Skin of body (tissue), 2 donors: ENCODE results near the gene TFF1. TPM values are rescaled to one million over a fixed set of nuclear protein-coding genes. Genes with fewer than 3 reads are reported as not detected.
"Not testable (repeated sequence)": the region's sequence is repeated elsewhere in the genome, so short reads cannot be mapped to it uniquely, and the experiment has no call there.

Source experiments
- DNase-seq: peaks from one replicate; lab custom pipeline; 2025; lab: John Stamatoyannopoulos, UW
- total RNA-seq: library from RNA; depleted of rRNA; stranded (reverse); fragments of >200 nt; gene quantifications from one replicate; pipeline ENCODE4 v1.2.3, GENCODE V29; 2014

Gene TFF1
- total RNA-seq, result not detected

- no peak for DNase-seq
Measured at GRCh38 chr21:42366292-42367010, at the start of gene TFF1. TFF1 (minus strand) TSS chr21:42366535; CDS start chr21:42366495, 40 bp downstream.

DNA sequence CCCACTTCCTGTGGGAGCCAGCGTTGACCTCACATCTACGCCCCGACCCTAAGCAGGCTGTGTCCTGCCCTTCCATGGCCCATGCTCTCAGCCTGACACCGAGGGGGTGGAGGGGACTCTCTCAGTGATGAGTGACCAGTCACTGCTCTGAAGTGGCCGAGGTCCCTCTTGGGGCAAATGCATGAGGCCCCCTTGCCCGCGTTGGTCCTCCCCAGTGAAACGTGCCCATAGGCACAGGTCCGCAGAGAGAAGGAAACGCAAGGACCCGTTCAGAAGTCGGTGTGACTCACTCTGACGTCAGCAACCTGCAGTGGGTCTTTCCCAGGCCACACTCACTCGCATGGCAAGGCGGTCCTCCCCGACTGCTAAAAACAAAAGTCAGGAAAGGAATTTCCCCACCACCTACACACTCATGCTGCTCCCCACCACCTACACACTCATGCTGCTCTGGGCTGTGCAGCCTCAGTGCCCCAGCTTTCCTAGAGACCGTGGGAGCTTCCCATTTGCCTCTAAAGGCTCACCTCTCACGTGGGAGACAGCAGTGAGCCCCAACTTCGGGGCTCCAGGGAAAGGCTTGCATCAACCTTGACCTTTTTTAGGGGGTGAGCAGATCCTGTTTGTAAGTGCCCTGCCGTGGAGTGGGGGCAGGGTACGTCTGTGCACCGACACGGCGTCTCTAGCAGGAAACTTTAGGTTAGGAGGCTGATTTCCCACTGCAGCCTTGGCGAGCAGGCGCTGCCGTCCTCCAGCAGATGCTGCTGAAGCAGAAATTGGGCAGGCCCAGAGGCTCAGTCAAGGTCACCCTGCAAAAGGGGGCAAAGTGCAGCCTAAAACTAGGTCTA, 48.8 kb upstream of the TFF1 start:
- no peak for DNase-seq

DNA sequence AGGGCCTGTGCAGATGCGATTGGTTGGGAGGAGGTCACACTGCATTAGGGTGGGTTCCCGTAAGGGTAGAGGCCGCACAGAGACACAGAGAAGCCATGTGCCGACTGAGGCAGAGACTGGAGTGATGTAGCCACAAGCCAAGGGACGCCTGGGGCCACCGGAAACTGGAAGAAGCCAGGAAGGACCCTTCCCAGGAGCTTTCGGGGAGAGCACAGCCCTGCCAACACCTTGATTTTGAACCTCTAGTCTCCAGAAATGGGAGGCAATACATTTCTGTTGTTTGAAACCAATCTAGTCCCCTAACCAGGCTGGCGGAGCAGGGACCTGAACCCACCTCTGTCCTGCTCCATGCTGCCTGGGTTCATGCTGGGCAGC, 48.2 kb upstream of the TFF1 start:
- no peak for DNase-seq

DNA sequence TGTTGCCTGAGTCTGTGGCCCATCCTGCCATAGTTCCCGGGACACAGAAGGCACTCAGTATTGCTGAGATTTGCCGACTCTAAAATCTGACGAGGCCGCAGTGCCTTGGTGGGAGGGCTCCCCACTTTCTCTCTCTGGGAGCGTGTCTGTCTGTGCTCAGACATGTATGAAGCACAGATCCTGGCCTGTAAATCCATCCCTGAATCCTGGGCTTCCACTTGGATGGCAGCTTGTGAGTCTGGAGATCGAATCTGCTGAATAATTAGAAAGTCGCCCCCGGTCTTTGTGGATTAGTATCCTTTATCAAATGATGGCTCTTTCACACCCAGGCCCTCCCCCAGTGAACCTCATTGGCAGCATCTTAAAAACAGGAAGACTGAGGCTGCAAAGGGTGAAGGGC, 47.7 kb upstream of the TFF1 start:
- no peak for DNase-seq

DNA sequence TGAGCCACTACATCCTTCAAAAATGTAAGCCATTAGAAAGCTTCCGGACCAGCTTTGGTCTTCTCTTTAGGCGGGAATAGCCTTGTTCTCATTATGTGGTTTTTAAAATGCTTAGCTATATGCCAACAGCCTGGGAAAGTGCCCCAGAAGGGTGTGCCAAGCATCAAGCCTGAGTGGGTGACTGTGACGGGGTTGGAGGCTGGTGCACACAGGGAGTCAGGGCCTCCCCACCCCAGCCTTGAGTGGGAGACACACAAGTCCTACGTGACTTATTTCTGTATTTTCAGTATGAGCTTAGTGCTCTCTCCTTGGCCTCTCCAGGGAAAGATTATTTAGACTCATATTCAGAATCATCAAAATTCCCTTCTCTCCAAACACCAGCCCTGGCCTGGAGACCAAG, 47.2 kb upstream of the TFF1 start:
- DNase-seq, result no peak

GRCh38 chr21:42413093-42413492, 46.8 kb upstream of the TFF1 start:
- DNase-seq, result no peak

DNA sequence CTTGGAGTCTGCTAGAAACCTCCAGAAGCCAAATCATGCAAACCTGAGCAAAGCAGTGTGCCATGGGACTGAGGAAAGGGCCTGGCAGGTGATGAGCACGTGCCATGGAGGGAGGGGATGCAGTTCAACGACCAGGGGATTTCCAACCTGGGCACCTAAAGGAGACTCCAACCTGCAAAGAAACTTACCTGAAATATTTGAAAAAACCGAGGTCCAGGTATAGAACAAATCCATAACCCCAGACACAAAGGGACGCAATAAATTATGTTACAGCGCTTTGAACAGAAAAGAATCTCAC, 46.2 kb upstream of the TFF1 start:
- DNase-seq, result no peak

GRCh38 chr21:42411891-42412635, 45.7 kb upstream of the TFF1 start:
- DNase-seq, result no peak

- no peak for DNase-seq
Measured at GRCh38 chr21:42411197-42411869, 45.0 kb upstream of the TFF1 start.

DNA sequence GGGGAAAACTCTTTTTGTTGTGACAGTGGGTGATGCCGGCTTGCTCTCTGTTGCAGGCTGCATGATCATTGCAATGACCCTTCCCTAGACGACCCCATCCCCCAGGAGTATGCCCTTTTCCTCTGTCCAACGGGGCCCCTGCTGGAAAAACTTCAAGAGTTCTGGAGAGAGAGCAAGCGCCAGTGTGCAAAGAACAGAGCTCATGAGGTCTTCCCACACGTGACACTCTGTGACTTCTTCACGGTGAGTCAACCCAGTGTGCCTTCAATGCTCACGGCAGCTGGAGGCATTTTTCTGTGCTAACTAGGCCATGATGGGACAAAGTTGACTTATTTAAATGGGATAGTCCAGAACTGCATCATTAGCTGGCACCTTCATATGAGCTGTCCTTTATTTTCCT, 43.0 kb upstream of the TFF1 start:
- DNase-seq, result no peak

DNA sequence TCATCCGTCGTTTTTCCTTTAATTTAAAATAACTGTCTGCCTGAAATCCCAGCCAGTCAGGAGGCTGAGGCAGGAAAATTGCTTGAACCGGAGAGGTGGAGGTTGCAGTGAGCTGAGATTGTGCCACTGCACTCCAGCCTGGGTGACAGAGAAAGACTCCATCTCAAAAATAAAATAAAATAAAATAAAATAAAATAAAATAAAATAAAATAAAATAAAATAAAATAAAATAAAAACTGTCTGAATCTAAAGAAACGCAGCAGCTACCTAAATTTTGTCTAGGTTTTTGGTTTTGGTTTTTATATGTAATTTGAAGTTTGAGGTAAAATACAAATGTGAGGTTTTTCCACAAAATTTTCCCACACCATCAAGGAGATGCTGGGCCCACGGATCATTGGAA, 42.4 kb upstream of the TFF1 start:
- DNase-seq, result not testable (repeated sequence)

DNA sequence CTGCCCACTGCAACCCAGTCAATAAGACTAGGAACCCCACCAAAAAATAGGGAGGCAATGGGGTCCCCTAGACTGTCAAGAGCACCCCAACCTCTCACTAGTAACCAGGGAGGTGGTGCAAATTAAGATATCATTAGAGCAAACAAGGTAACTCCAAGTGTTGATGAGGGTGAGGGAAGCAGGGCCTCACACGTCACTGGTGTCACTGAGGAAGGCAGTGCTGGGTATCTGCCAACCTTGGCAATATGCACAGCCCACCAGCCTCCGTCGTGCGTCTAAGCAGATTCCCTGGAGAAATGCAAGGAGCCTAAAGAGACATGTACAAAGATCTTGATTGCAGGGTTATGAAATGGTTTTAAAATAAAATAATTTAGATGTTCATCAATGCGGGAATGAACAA, 41.1 kb upstream of the TFF1 start:
- no peak for DNase-seq

DNA sequence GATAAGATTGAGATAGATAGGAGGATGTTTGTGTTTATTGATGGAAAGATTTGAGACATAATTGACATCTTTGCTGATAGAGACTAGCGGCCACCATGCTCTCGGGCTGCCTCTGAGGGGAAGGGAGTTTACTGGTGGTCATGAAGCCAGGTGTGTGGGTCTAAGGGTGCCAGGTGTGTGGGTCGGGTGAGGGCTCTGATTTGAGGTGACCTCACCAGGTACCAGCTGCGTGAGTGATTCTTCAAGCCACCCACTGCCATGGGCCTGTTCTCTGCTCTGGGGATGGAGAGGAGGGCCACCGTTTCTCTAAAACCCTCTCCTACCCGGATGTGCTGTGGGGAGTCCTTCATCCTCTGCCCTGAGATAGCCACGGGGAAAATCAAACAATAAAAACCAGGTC, 40.5 kb upstream of the TFF1 start:
- no peak for DNase-seq

- no peak for DNase-seq
Measured at GRCh38 chr21:42406201-42406621, 39.9 kb upstream of the TFF1 start.

GRCh38 chr21:42405064-42406013, 39.0 kb upstream of the TFF1 start:
- DNase-seq, result no peak

DNA sequence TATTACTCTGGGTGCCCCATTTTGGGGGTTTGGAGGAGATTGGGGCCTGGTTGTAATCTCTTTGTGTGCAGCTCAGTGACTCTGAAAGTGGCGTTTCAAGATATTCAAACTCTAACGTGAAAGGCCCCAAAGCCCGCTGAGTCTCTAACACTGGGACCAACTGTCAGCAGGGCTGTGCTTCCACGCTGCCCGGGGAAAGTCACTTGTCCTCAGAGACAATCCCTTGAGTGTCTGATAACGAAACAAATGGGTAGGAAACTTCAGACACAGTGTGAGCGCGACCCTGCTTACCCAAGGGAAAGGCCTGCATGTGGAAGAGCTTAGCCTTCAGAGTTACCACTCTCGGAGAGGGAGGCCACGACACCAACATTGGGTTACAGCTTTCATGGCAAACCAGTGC, 38.2 kb upstream of the TFF1 start:
- no peak for DNase-seq

DNA sequence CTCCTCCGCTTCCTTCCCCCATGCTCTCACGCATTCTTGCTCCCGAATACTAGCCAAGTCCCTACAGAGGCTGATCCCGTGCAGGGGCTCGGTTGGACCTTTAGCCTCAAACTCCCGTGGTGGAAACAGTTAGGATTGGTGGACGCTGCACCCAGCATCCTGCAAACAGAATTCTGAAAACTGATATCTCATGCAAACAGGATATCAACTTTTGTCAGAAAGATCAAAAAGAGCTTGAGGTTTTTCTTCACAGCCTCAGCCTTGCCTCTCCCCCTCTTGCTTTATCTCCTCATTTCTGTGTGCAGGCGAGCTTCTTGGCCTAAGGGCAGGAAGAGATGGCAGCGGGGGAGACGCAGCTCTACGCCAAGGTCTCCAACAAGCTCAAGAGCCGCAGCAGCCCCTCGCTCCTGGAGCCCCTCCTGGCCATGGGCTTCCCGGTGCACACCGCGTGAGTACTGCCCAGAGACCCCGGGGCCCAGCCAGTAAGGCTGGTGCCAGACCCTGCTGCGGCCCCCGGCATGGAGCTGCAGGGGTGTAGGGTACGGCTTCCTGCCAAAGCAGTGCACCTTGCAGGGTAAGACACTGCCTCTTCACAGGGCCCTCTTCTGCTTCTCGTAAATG, 37.4 kb upstream of the TFF1 start, which contains the start of gene UBASH3A:
UBASH3A (plus strand) TSS at position 292 of the 621 bp plus-strand sequence; CDS start at position 336, 44 bp downstream.
- DNase-seq, result no peak

DNA sequence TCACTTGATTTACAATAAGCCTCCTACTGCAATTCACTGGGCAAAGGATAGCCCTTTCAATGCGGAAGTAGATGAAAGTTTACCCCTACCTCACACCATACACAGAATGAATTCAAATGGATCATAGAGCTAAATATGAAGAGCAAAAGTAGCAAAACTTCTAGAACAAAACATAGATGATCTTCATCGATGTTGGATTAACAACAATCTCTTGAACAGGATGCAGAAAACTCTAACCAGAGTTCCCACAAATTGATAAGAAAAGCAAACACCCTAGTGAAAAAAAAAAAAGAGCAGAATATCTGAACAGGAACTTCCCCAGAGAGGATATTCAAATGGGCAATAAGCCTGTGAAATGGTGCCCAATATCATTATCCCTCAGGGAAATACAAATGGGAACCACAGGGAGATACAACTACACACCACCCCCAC, 35.5 kb upstream of the TFF1 start:
- no peak for DNase-seq

DNA sequence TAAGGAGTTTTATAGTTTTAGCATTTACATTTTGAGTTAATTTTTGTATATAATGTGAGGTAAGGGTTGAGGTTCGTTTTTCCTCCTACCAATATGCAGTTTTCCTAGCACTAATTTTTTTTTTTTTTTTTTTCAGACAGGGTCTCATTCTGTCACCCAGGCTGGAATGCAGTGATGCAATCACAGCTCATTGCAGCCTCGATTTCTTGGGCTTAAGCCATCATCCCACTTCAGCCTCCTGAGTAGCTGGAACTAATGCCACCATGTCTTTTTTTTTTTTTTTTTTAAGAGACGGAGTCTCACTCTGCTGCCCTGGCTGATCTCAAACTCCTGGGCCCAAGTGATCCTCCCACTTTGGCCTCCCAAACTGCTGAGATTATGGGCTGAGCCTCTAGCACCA, 34.8 kb upstream of the TFF1 start:
- no peak for DNase-seq

- no peak for DNase-seq
Measured at GRCh38 chr21:42400525-42400924, 34.2 kb upstream of the TFF1 start.
